SJCRH30 (cell line): ENCODE measurements around the gene TRMT112. TPM values are rescaled to one million over a fixed set of nuclear protein-coding genes. Genes with fewer than 3 reads are reported as not detected.
"Not testable (repeated sequence)": the region's sequence is repeated elsewhere in the genome, so short reads cannot be mapped to it uniquely, and the experiment has no call there.

ENCODE experiments used
- DNase-seq, 2 experiments: peaks; one replicate each; pipeline ENCODE4 v3.0.0-alpha.2; 2015 to 2020
- H3K27ac ChIP-seq: fragments of 250-450 bp; sonication (Bioruptor Pico); 2 replicates; pipeline ENCODE4 v1.5.1; 2020; ENCODE audit warnings: mild to moderate bottlenecking, moderate library complexity
- H3K27me3 ChIP-seq: fragments of 250-450 bp; sonication (Bioruptor Pico); 2 replicates; pipeline ENCODE4 v1.5.1; 2020; ENCODE audit warnings: mild to moderate bottlenecking, moderate library complexity
- H3K36me3 ChIP-seq: fragments of 250-450 bp; sonication (Bioruptor Pico); 2 replicates; pipeline ENCODE4 v1.5.1; 2020; ENCODE audit warnings: mild to moderate bottlenecking, moderate library complexity
- H3K4me1 ChIP-seq: fragments of 250-450 bp; sonication (Bioruptor Pico); 2 replicates; pipeline ENCODE4 v1.5.1; 2020; ENCODE audit warnings: mild to moderate bottlenecking, moderate library complexity
- H3K4me3 ChIP-seq: fragments of 250-450 bp; sonication (Bioruptor Pico); 2 replicates; pipeline ENCODE4 v1.5.1; 2020; ENCODE audit warnings: mild to moderate bottlenecking, moderate library complexity
- H3K9me3 ChIP-seq: fragments of 250-450 bp; sonication (Bioruptor Pico); replicated peaks from 2 replicates; pipeline ENCODE4 v1.5.1; 2020; ENCODE audit warnings: mild to moderate bottlenecking, moderate library complexity
- total RNA-seq: library from RNA; depleted of rRNA; stranded (reverse); fragments of >200 nt; shearing (Covaris generic); gene quantifications from 2 replicates; pipeline ENCODE4 v1.2.3, GENCODE V29; 2014

Gene TRMT112
- total RNA-seq, 1 experiment from 2014 or later, result 185 TPM

DNA sequence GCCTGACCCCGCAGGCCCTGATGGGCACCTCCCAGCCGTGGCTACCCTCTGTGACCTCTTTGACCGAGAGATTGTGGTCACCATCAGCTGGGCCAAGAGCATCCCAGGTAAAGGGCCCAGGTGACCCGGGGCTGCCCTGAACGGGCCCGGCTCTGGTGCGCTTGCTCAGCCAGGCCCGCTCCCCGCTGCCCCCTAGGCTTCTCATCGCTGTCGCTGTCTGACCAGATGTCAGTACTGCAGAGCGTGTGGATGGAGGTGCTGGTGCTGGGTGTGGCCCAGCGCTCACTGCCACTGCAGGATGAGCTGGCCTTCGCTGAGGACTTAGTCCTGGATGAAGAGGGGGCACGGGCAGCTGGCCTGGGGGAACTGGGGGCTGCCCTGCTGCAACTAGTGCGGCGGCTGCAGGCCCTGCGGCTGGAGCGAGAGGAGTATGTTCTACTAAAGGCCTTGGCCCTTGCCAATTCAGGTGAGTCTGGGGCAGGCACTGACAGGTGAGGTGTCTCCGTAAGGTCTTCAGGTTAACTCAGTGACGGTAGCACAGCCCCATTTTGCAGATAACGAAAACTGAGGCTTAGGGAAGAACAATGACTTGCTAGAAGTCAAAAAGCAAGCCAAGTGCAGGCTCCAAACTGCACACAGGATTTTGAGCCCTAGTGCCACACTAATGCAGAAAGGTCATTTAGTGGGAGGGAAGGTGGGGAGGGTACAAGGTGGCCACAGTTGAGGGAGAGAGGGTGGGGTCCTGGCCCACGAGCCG lies 2.4 kb downstream of the TRMT112 start:
- no peak for DNase-seq
- H3K4me1 ChIP-seq, result no peaks in the 10 kb centered on the region
- no peak overlapping the region for H3K27ac ChIP-seq
- H3K27me3 ChIP-seq, result no peaks in the 10 kb centered on the region
- H3K36me3 ChIP-seq, result peaks cover 2% of the 10 kb centered on the region; the same call in 1 of the 2 replicates
- no peak overlapping the region for H3K4me3 ChIP-seq
- no peaks in the 10 kb centered on the region for H3K9me3 ChIP-seq

DNA sequence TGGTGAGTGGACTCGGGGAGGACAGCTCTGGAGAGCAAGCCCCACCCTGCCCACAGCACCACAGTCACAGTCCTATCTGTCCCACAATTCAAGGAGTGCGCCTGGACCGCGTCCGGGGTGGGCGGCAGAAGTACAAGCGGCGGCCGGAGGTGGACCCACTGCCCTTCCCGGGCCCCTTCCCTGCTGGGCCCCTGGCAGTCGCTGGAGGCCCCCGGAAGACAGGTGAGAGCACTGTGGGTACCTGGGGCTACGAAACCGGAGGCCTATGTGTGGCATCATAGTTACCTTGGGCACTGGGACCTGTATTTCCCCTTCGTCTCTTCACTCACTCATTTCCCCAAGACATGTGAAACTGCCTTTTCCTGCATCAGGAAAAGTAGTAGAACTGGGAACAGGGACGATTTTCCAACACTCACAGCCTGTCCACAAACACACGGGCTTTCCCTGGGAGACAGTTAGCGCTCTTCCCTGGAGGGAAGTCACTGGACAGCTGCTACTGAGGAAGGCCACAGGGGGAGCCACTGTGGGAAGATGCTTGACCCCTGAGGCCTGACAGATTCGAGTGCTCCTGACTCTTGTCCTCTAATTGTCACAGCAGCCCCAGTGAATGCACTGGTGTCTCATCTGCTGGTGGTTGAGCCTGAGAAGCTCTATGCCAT lies 3.1 kb downstream of the TRMT112 start:
- no peaks in the 10 kb centered on the region for H3K4me1 ChIP-seq
- H3K4me3 ChIP-seq, result no peak overlapping the region
- no peaks in the 10 kb centered on the region for H3K9me3 ChIP-seq
- no peaks in the 10 kb centered on the region for H3K27me3 ChIP-seq
- no peak for DNase-seq
- peaks cover 2% of the 10 kb centered on the region; the same call in 1 of the 2 replicates for H3K36me3 ChIP-seq
- H3K27ac ChIP-seq, result no peak overlapping the region

DNA sequence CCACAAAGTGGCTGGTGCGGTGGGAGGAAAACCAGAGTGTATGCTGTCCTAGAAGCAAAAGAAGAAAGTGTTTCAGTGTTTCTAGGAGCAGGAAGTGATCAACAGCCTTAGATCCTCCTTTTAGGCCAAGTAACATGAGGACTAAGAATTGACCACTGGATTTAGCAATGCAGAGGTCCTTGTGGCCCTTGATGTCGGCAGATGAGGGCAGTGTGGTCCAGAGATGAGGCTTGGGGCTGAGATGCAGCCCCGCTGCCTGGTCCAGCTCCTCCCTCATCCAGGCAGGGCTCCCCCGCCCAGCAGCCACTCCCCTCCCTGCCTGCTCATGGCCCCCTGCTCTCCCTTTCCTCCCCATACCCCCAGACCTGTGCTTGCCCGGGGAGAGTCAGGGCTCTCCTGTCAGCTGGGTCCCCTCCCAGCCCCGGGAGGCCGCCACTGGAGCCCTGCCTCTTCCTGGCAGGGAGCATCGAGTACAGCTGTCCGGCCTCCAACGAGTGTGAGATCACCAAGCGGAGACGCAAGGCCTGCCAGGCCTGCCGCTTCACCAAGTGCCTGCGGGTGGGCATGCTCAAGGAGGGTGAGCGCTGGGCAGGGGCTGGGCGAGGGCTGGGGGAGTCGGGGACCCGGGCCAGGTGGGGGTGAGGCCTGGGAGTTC lies 3.7 kb downstream of the TRMT112 start:
- H3K4me1 ChIP-seq, result no peaks in the 10 kb centered on the region
- H3K27ac ChIP-seq, result no peak overlapping the region
- peaks cover 2% of the 10 kb centered on the region; the same call in 1 of the 2 replicates for H3K36me3 ChIP-seq
- no peaks in the 10 kb centered on the region for H3K9me3 ChIP-seq
- no peak for DNase-seq
- H3K27me3 ChIP-seq, result no peaks in the 10 kb centered on the region
- no peak overlapping the region for H3K4me3 ChIP-seq

DNA sequence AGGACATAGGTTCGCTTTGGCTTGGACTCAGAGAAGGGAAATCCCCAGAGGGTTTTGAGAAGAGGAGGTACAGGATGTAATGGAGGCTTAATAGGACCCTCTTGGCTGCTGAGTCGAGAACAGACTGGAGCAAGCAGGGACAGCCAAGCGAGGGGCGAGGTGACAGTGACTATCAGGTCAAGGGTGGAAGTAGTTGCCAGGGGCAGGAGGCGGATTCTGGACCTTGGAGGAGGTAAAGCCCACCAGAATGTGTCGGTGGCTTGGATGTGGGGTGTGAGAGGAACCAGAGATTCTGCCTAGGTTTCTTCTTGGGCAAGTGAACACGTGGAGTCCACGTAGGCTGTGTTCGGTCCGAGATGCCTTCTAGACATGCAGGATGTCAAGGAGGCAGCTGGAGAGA lies 4.4 kb downstream of the TRMT112 start:
- Histone ChIP-seq H3K9me3 (no peaks in the 10 kb centered on the region), H3K36me3 (peaks cover 2% of the 10 kb centered on the region; the same call in 1 of the 2 replicates), H3K27me3 (no peaks in the 10 kb centered on the region), H3K27ac (no peak overlapping the region), H3K4me3 (no peak overlapping the region), H3K4me1 (no peaks in the 10 kb centered on the region)
- no peak for DNase-seq

DNA sequence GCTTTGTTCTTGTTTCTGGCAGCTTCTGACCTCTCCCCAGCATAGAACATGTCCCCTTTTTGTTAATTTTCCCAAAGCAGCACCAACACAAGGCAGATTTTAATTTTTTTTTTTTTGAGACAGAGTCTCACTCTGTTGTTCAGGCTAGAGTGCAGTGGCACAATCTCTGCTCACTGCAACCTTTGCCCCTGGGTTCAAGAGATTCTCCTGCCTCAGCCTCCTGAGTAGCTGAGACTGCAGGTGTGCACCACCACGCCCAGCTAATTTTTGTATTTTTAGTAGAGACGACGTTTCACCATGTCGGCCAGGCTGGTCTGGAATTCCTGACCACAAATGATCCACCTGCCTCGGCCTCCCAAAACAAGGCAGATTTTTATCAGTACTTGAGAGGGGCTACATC lies 9.6 kb downstream of the TRMT112 start:
- not testable (repeated sequence) for H3K9me3 ChIP-seq, H3K36me3 ChIP-seq, H3K27ac ChIP-seq, H3K4me3 ChIP-seq, H3K27me3 ChIP-seq, H3K4me1 ChIP-seq, DNase-seq

DNA sequence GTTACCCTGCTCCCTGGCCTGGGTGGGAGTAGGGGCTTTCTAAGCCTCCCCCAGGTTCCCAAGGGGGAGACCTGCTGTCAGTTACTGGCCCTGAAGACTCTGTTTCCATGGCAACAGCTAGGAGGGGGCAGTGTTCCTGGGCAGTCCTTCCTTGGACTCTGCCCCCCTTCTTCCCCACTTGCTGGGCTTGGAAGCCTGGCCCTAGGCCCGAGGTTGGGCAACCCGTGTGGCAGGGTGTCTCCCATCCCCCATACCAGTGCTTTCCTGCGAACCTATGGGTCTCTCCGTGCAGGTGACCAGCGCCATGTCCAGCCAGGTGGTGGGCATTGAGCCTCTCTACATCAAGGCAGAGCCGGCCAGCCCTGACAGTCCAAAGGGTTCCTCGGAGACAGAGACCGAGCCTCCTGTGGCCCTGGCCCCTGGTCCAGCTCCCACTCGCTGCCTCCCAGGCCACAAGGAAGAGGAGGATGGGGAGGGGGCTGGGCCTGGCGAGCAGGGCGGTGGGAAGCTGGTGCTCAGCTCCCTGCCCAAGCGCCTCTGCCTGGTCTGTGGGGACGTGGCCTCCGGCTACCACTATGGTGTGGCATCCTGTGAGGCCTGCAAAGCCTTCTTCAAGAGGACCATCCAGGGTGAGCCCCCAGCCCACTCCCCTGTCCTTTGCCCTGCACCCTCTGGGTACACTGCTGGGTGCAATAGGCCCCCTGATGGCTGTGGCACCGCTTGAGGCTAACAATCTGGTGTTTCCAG lies 10.3 kb downstream of the TRMT112 start:
- no peaks in the 10 kb centered on the region for H3K36me3 ChIP-seq
- no peaks in the 10 kb centered on the region for H3K9me3 ChIP-seq
- H3K4me3 ChIP-seq, result peak overlapping the region; percentile 66
- 0 out of 2 replicates have a peak, but pooled peaks cover 3% of the 10 kb centered on the region for H3K4me1 ChIP-seq
- no peaks in the 10 kb centered on the region for H3K27me3 ChIP-seq
- H3K27ac ChIP-seq, result no peak overlapping the region
- DNase-seq, result no peak

DNA sequence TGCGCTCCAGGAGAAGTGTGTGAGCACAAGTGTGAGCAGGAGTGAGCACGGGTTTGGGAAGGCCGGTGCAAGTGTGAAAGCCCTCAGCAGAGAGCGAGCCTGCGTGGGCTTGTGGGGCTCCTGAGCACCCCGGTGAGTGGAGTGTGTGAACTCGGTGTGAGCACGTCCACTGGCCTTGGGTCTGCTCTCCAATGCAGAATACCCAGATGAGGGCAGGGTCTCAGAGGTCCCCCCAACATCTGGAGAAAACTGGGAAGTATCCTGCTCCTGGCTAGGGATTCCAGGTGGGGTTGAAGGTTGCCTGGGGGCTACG lies 10.8 kb downstream of the TRMT112 start:
- Histone ChIP-seq H3K4me3 (peak overlapping the region; percentile 66), H3K27ac (no peak overlapping the region), H3K4me1 (0 out of 2 replicates have a peak, but pooled peaks cover 3% of the 10 kb centered on the region), H3K9me3 (no peaks in the 10 kb centered on the region), H3K27me3 (no peaks in the 10 kb centered on the region), H3K36me3 (no peaks in the 10 kb centered on the region)
- no peak for DNase-seq

DNA sequence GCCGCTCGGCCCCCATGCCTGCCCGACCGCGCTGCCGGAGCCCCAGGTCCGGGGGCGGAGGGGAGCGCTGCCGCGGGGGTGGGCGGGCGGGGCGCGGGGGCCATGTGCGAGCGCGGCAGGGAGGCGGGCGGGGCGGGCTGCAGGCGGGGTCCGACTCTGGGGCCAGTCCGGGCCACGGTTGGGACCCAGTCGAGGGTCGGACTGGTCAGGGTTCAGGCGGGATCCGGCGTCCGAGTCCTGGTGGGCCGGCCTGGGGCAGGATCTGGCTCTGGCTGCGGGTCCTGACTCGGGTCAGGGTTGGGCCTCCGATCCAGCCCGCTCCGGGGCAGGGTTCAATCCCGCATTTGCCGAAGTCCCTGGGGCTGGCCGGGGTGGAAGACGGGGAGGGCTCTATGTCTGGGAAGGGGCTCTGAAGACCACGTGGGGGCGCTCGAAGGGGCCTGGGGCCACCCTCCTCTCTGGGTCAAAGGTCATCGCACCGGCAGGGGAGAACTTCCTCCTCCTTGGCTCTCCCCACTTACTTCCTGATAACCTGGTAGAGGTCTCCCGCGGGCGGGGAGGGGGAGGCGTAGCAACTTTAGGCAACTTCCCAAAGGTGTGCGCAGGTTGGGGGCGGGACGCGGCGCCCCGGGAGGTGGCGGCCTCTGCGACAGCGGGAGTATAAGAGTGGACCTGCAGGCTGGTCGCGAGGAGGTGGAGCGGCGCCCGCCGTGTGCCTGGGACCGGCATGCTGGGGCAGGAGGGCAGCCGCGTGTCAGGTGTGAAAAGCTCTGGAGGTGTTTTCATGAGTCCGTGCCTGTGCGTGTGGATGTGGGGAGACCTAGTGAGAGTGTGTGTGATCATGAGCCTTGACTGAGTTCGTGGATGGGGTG lies 11.4 kb downstream of the TRMT112 start:
- Histone ChIP-seq H3K4me3 (peak overlapping the region; percentile 66), H3K4me1 (0 out of 2 replicates have a peak, but pooled peaks cover 3% of the 10 kb centered on the region), H3K27me3 (no peaks in the 10 kb centered on the region), H3K9me3 (no peaks in the 10 kb centered on the region), H3K27ac (peak overlapping the region; percentile 58; the same call in 1 of the 2 replicates), H3K36me3 (no peaks in the 10 kb centered on the region)
- peak; percentile 72 to 74 for DNase-seq

DNA sequence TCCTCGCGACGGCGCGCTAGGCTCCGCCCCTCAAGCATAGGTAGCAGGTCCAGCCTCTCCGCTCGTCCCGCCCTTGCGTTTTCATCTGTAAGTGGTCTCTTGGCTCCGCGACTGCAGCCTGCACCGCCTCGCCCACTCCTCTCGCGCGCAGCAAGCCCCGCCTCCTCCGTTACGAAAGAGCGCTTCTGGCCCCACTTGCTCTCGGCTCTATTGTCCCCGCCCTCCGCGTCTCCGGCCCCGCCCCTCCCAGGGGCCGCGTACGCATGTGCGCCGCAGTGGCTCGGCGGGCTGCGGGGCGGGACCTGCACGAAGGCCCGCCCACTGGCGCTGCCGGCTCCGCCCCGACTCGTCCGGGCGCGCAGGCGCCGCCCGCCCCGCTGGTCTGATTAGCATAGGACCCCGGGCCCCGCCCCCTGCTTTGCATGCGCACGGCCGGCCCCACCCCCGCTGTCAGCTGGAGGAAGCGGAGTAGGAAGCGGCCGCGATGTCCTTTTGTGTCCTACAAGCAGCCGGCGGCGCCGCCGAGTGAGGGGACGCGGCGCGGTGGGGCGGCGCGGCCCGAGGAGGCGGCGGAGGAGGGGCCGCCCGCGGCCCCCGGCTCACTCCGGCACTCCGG lies 12.2 kb downstream of the TRMT112 start, which contains the start of gene ESRRA:
TSS of gene ESRRA (plus strand) at position 450 of the 616 bp plus-strand sequence. CDS start 1,656 bp downstream, outside the sequence.
- DNase-seq, result peak; percentile 98 to 99
- Histone ChIP-seq H3K36me3 (no peaks in the 10 kb centered on the region), H3K4me1 (0 out of 2 replicates have a peak, but pooled peaks cover 3% of the 10 kb centered on the region)

DNA sequence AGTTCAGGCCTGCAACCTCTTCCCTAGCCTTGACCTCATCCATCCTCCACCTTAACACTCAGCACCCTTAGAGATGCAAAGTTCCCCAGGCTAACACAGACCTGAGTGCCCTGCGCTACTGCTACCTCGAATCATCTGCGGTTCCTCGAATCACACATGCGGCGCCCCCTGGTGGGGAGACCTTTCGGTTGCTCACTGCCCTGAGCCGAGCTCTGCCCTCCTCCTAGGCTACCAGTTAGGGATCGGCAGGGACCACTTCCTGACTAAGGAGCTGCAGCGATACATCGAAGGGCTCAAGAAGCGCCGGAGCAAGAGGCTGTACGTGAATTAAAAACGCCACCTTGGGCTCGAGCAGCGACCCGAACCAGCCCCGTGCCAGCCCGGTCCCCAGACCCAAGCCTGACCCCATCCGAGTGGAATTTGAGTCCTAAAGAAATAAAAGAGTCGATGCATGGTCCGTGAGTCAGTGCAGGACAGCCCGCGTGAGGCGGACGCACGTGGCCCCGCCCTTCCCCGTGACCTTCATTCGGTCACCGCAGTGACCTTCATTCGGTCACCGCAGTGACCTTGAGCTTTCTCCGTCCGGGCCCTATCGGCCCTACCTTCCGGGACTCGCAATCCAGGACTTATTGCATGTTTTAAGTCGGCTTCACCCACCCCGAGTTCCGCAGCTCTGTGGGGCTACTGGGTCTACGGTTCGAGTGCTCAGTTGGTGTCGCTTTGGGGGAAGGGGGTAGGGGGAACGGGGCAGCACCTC lies 12.9 kb downstream of the TRMT112 start:
- H3K27ac ChIP-seq, result peak overlapping the region; percentile 93
- H3K36me3 ChIP-seq, result no peaks in the 10 kb centered on the region
- 0 out of 2 replicates have a peak, but pooled peaks cover 3% of the 10 kb centered on the region for H3K4me1 ChIP-seq
- H3K9me3 ChIP-seq, result no peaks in the 10 kb centered on the region
- peak; percentile 94 to 96 for DNase-seq
- H3K27me3 ChIP-seq, result peaks cover 10% of the 10 kb centered on the region
- H3K4me3 ChIP-seq, result peak overlapping the region; percentile 66

More for the DNA sequence above, 12.2 kb downstream of the TRMT112 start, which contains the start of gene ESRRA:
- H3K4me3 ChIP-seq, result peak within 1 kb of the TSS; percentile 66
- H3K27ac ChIP-seq, result peak within 1 kb of the TSS; percentile 93
- H3K27me3 ChIP-seq, result peaks cover 4% of the 10 kb centered on the region
- H3K9me3 ChIP-seq, result no peaks in the 10 kb centered on the region

DNA sequence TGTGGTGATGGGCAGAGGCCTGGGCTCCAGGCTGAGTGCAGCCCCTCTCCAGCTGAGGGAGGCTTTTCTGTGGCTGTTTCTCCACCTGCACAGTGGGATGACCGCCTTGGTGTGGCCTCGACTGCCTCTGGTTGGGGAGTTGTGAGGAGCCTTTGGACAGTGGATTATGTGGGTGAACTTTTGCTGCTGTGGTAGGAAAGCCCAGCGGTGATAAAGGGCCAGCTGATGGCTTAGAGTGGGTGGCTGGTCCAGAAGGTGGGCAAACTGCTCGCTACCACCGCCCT lies 13.4 kb downstream of the TRMT112 start:
- no peaks in the 10 kb centered on the region for H3K36me3 ChIP-seq
- H3K9me3 ChIP-seq, result no peaks in the 10 kb centered on the region
- peaks cover 10% of the 10 kb centered on the region for H3K27me3 ChIP-seq
- no peak for DNase-seq
- H3K4me1 ChIP-seq, result 0 out of 2 replicates have a peak, but pooled peaks cover 3% of the 10 kb centered on the region
- peak overlapping the region; percentile 66 for H3K4me3 ChIP-seq
- no peak overlapping the region for H3K27ac ChIP-seq

DNA sequence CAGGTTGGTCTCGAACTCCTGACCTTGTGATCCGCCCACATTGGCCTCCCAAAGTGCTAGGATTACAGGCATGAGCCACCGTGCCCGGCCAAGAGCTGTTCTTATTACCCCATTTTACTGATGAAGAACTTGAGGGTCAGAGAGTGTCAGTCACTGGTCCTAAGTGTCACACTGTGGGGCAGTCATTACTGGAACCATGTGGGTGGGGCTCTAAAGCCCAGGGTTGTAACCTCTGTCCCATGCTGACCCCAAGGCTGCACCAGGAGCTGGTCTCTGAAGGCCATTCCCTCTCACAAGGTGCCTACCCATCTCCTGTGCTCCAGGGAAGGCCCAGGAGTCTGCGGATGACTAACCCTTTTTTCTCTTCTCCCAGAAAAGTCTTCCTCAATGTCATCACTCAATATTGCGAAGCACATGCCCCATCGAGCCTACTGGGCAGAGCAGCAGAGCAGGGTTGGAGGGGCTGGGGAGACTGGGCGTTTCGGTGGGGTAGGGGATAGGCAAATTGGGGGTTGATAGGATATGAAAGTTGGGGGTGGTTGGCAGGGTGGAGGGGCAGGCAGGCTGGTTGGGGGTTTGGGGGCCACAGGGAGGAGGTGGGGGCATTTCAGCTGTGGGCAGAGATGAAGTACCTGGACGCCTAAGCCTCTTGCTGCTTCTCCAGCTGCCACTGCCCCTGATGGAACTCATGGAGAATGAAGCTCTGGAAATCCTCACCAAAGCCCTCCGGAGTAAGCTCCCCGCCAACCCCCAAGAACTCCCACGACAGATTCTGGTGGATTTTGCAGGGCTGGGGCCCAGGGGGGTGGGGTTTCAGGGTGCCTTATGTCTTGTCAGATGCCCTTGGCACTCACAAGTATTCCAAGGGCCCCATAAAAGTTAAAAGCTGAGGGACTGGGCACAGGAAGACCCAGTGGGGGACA lies 14.0 kb downstream of the TRMT112 start:
- DNase-seq, result no peak
- no peaks in the 10 kb centered on the region for H3K9me3 ChIP-seq
- no peak overlapping the region for H3K4me3 ChIP-seq
- H3K27ac ChIP-seq, result no peak overlapping the region
- peaks cover 10% of the 10 kb centered on the region for H3K27me3 ChIP-seq
- no peaks in the 10 kb centered on the region for H3K36me3 ChIP-seq
- H3K4me1 ChIP-seq, result 0 out of 2 replicates have a peak, but pooled peaks cover 3% of the 10 kb centered on the region
